Sigmoid colon (tissue), 4 donors: Measurements from ENCODE around the gene SPATA25.

ENCODE experiments used
- POLR2A ChIP-seq, 2 donors: fragments of 450-650 bp; IDR thresholded peaks; one replicate each; pipeline ENCODE4 v1.6.1; 2016; ENCODE audit warnings: antibody characterized with exemption in 2 of 2, mild to moderate bottlenecking in 2 of 2, moderate library complexity in 2 of 2
- POLR2AphosphoS5 ChIP-seq, 4 donors: sonication (generic); formaldehyde crosslinking; IDR thresholded peaks; one replicate each; pipeline ENCODE4 v1.6.1; 2017; ENCODE audit warnings: antibody characterized with exemption in 4 of 4
- TF ChIP-seq, protein P1 (sequence below), 4 experiments: fragments of 450-650 bp in 3 of 4; fragments of 200-600 bp in 1 of 4; IDR thresholded peaks; one replicate each; pipeline ENCODE4 v1.5.1; 2016 to 2019; ENCODE audit warnings: antibody characterized with exemption in 4 of 4, mild to moderate bottlenecking in 3 of 4, moderate library complexity in 2 of 4

DNA sequence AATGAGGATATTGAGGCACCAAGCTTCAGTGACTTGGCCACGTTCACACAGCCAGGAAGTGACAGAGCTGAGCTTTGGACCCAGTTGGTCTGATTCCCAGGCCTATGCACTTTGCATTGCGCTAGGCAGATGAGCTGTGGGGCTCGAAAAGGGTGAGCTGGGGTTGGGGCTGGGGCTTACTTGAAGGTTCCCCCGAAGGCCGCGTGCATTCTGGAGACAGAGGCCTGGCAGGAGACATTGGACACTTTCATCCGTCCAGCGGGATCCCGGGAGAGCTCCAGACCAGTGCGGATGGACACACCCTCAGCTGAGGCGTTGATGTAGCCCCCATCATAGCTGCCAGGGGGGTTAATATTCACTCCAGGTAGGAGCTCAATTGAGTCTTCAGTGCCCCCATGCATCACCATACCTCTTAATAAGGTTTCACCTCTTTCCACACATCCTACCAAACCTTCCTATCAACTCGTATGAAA, 21.9 kb upstream of the SPATA25 start:
- no peak for TF ChIP-seq POLR2A (IDR thresholded peaks at IDR 0.05)
- TF ChIP-seq, protein P1, sequence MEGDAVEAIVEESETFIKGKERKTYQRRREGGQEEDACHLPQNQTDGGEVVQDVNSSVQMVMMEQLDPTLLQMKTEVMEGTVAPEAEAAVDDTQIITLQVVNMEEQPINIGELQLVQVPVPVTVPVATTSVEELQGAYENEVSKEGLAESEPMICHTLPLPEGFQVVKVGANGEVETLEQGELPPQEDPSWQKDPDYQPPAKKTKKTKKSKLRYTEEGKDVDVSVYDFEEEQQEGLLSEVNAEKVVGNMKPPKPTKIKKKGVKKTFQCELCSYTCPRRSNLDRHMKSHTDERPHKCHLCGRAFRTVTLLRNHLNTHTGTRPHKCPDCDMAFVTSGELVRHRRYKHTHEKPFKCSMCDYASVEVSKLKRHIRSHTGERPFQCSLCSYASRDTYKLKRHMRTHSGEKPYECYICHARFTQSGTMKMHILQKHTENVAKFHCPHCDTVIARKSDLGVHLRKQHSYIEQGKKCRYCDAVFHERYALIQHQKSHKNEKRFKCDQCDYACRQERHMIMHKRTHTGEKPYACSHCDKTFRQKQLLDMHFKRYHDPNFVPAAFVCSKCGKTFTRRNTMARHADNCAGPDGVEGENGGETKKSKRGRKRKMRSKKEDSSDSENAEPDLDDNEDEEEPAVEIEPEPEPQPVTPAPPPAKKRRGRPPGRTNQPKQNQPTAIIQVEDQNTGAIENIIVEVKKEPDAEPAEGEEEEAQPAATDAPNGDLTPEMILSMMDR (IDR thresholded peaks at IDR 0.05), result no peak
- TF ChIP-seq POLR2AphosphoS5 (IDR thresholded peaks at IDR 0.05), result no peak
